ENCODE data around the gene LCN12.

LCN12 gene

GRCh38 chr9:136978865-136979544 is 26.9 kb downstream of the LCN12 start:
- no peak for TF ChIP-seq TAF1 (IDR thresholded peaks at IDR 0.05; ENCODE audit: low read depth)
- no peak for TF ChIP-seq NFIC (IDR thresholded peaks at IDR 0.05)
- peak; percentile 52; the same call in 1 of the 2 replicates for TF ChIP-seq EGR1 (IDR thresholded peaks at IDR 0.05)
- TF ChIP-seq ZBTB7A (IDR thresholded peaks at IDR 0.05; ENCODE audit: low read depth) = peak; percentile 98

- TF ChIP-seq NFIC (IDR thresholded peaks at IDR 0.05) = no peak
- 0 out of 2 replicates have a peak, but pooled peaks have one; percentile 28 for TF ChIP-seq ZBTB7A (IDR thresholded peaks at IDR 0.05; ENCODE audit: low read depth)
- TF ChIP-seq CREB1 (IDR thresholded peaks at IDR 0.05; ENCODE audit: low read depth) = no peak
Observed at GRCh38 chr9:136979769-136980587, 27.9 kb downstream of the LCN12 start.

GRCh38 chr9:136980669-136981478 is 28.8 kb downstream of the LCN12 start:
- TF ChIP-seq EP300 (IDR thresholded peaks at IDR 0.05; ENCODE audit: borderline replicate concordance) = no peak

- TF ChIP-seq CREB1 (IDR thresholded peaks at IDR 0.05; ENCODE audit: low read depth) (no peak), EGR1 (IDR thresholded peaks at IDR 0.05) (no peak), REST (IDR thresholded peaks at IDR 0.05; ENCODE audit: low read depth) (no peak), USF1 (IDR thresholded peaks at IDR 0.05) (no peak), EP300 (IDR thresholded peaks at IDR 0.05; ENCODE audit: borderline replicate concordance) (no peak), TEAD4 (IDR thresholded peaks at IDR 0.05) (no peak), RAD21 (IDR thresholded peaks at IDR 0.05; ENCODE audit: low read depth) (no peak), ZBTB7A (IDR thresholded peaks at IDR 0.05; ENCODE audit: low read depth) (no peak), TCF12 (IDR thresholded peaks at IDR 0.05; ENCODE audit: low read depth) (no peak), NFIC (IDR thresholded peaks at IDR 0.05) (no peak), YY1 (IDR thresholded peaks at IDR 0.05; ENCODE audit: low read depth) (no peak), CEBPB (IDR thresholded peaks at IDR 0.05) (no peak), TAF1 (IDR thresholded peaks at IDR 0.05; ENCODE audit: low read depth) (no peak)
Observed at GRCh38 chr9:136981588-136982231, 29.6 kb downstream of the LCN12 start.

- TF ChIP-seq TCF12 (IDR thresholded peaks at IDR 0.05; ENCODE audit: low read depth) (no peak), EP300 (IDR thresholded peaks at IDR 0.05; ENCODE audit: borderline replicate concordance) (no peak), TEAD4 (IDR thresholded peaks at IDR 0.05) (no peak), EGR1 (IDR thresholded peaks at IDR 0.05) (no peak), REST (IDR thresholded peaks at IDR 0.05; ENCODE audit: low read depth) (no peak)
Observed at GRCh38 chr9:136982232-136983051, 30.4 kb downstream of the LCN12 start, which contains the start of gene LCNL1. TSS of gene LCNL1 (plus strand) at chr9:136982993. CDS start at chr9:136983587, 594 bp downstream.

- TF ChIP-seq TAF1 (IDR thresholded peaks at IDR 0.05; ENCODE audit: low read depth) = no peak
- TF ChIP-seq CEBPB (IDR thresholded peaks at IDR 0.05) = no peak
- TF ChIP-seq RAD21 (IDR thresholded peaks at IDR 0.05; ENCODE audit: low read depth) = no peak
- TF ChIP-seq REST (IDR thresholded peaks at IDR 0.05; ENCODE audit: low read depth) = no peak
- TF ChIP-seq EP300 (IDR thresholded peaks at IDR 0.05; ENCODE audit: borderline replicate concordance) = no peak
- no peak for TF ChIP-seq NFIC (IDR thresholded peaks at IDR 0.05)
- TF ChIP-seq EGR1 (IDR thresholded peaks at IDR 0.05) = no peak
- TF ChIP-seq CREB1 (IDR thresholded peaks at IDR 0.05; ENCODE audit: low read depth) = no peak
- TF ChIP-seq TCF12 (IDR thresholded peaks at IDR 0.05; ENCODE audit: low read depth) = no peak
- TF ChIP-seq ZBTB7A (IDR thresholded peaks at IDR 0.05; ENCODE audit: low read depth) = no peak
Observed at GRCh38 chr9:136983167-136983566, 31.1 kb downstream of the LCN12 start.

All from Ishikawa (cell line).